ENCODE data around the gene CHRNA10. TPM values are rescaled to one million over a fixed set of nuclear protein-coding genes. Genes with fewer than 3 reads are reported as not detected.

CHRNA10 gene
- total RNA-seq, 2 donors from 2014 or later: 1.8 TPM; not detected in 1

DNA sequence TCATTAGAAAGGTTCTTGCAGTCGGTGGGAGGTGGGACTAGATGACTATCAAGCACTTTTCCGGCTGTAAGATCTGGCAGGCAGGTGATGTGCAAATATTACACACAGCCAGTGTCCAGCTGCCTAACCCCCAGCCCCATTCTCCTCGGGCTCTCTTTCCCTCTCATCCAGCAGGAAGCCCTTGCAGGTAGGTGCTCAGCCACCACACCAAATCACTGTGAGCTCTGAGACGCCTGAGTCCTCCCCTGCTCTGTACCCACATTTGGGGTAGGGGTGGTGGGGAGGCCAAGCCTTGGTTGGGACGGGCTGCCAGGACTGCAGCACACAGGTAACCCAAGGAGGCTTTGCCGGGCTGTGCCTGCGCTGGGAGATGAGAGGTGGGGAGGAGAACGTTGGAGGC lies 30.0 kb downstream of the CHRNA10 start:
- no peak for DNase-seq (ENCODE audit: low spot score)
- H3K9me3 ChIP-seq: no peaks in the 10 kb centered on the region
- peaks cover 8 to 22% of the 10 kb centered on the region in 2 donors for H3K4me1 ChIP-seq (ENCODE audit: control insufficient read depth in 1 of 2, low read depth in 2 of 2)
- H3K27me3 ChIP-seq (replicated peaks; ENCODE audit: insufficient read depth): no peaks in the 10 kb centered on the region
- TF ChIP-seq, protein P1, sequence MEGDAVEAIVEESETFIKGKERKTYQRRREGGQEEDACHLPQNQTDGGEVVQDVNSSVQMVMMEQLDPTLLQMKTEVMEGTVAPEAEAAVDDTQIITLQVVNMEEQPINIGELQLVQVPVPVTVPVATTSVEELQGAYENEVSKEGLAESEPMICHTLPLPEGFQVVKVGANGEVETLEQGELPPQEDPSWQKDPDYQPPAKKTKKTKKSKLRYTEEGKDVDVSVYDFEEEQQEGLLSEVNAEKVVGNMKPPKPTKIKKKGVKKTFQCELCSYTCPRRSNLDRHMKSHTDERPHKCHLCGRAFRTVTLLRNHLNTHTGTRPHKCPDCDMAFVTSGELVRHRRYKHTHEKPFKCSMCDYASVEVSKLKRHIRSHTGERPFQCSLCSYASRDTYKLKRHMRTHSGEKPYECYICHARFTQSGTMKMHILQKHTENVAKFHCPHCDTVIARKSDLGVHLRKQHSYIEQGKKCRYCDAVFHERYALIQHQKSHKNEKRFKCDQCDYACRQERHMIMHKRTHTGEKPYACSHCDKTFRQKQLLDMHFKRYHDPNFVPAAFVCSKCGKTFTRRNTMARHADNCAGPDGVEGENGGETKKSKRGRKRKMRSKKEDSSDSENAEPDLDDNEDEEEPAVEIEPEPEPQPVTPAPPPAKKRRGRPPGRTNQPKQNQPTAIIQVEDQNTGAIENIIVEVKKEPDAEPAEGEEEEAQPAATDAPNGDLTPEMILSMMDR (IDR thresholded peaks at IDR 0.05): no peak
- no peaks in the 10 kb centered on the region for H3K36me3 ChIP-seq
- H3K4me3 ChIP-seq: no peak overlapping the region
- no peak for ATAC-seq (ENCODE audit: insufficient number of reproducible peaks, low FRiP score, low read depth)
- no peak overlapping the region for H3K27ac ChIP-seq

- Histone ChIP-seq H3K9me3 (no peaks in the 10 kb centered on the region), H3K4me3 (no peak overlapping the region), H3K4me1 (ENCODE audit: control insufficient read depth in 1 of 2, low read depth in 2 of 2) (peaks cover 8 to 22% of the 10 kb centered on the region in 2 donors), H3K27me3 (replicated peaks; ENCODE audit: insufficient read depth) (no peaks in the 10 kb centered on the region), H3K27ac (no peak overlapping the region), H3K36me3 (no peaks in the 10 kb centered on the region)
- TF ChIP-seq, protein P1 (IDR thresholded peaks at IDR 0.05): no peak
- DNase-seq (ENCODE audit: low spot score) (no peak), ATAC-seq (ENCODE audit: insufficient number of reproducible peaks, low FRiP score, low read depth) (no peak)
Observed at GRCh38 chr11:3639841-3640240, 31.3 kb downstream of the CHRNA10 start.

DNA sequence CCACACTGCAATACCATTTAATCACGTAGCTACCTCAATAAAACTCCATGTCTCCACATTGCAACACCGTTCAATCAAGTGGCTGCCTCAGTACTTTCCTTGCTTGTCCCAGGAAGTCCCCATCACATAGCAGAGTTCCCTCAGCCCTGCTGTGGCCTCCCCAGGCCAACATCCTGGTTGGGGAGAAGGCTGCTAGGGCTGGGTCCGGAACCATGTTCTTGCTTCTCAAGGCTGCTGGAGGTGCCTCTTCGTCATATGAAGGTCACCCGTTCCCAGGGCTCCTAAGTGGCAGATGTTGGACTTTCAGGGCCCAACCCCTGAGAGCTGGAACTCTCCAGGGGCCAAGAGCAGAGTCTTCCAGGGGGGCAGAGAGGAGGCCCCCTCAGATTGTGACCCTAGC lies 32.7 kb downstream of the CHRNA10 start:
- Histone ChIP-seq H3K9me3 (no peaks in the 10 kb centered on the region), H3K27me3 (replicated peaks; ENCODE audit: insufficient read depth) (no peaks in the 10 kb centered on the region), H3K4me3 (no peak overlapping the region), H3K36me3 (no peaks in the 10 kb centered on the region), H3K27ac (no peak overlapping the region), H3K4me1 (ENCODE audit: control insufficient read depth in 1 of 2, low read depth in 2 of 2) (peaks cover 8 to 21% of the 10 kb centered on the region in 2 donors)
- DNase-seq (ENCODE audit: low spot score): no peak
- TF ChIP-seq, protein P1 (IDR thresholded peaks at IDR 0.05): no peak
- no peak for ATAC-seq (ENCODE audit: insufficient number of reproducible peaks, low FRiP score, low read depth)

- H3K4me1 ChIP-seq (ENCODE audit: control insufficient read depth in 1 of 2, low read depth in 2 of 2): peaks cover under 1 to 8% of the 10 kb centered on the region in 2 donors
- ATAC-seq (ENCODE audit: insufficient number of reproducible peaks, low FRiP score, low read depth): no peak
- H3K4me3 ChIP-seq: no peak overlapping the region
- no peaks in the 10 kb centered on the region for H3K36me3 ChIP-seq
- no peak overlapping the region for H3K27ac ChIP-seq
- no peak for DNase-seq (ENCODE audit: low spot score)
- H3K27me3 ChIP-seq (replicated peaks; ENCODE audit: insufficient read depth): no peaks in the 10 kb centered on the region
- TF ChIP-seq, protein P1 (IDR thresholded peaks at IDR 0.05): no peak
- H3K9me3 ChIP-seq: no peaks in the 10 kb centered on the region
Observed at GRCh38 chr11:3637201-3637600, 34.0 kb downstream of the CHRNA10 start.

GRCh38 chr11:3635641-3636375 lies 35.4 kb downstream of the CHRNA10 start:
- Histone ChIP-seq H3K9me3 (no peaks in the 10 kb centered on the region), H3K36me3 (no peaks in the 10 kb centered on the region), H3K27ac (no peak overlapping the region), H3K4me1 (ENCODE audit: control insufficient read depth in 1 of 2, low read depth in 2 of 2) (no peaks in the 10 kb centered on the region), H3K27me3 (replicated peaks; ENCODE audit: insufficient read depth) (no peaks in the 10 kb centered on the region), H3K4me3 (no peak overlapping the region)
- DNase-seq (ENCODE audit: low spot score): no peak
- ATAC-seq (ENCODE audit: insufficient number of reproducible peaks, low FRiP score, low read depth): no peak
- TF ChIP-seq, protein P1 (IDR thresholded peaks at IDR 0.05): no peak
